Measurements from ENCODE around the gene STRN. TPM values are rescaled to one million over a fixed set of nuclear protein-coding genes. Genes with fewer than 3 reads are reported as not detected.

STRN gene
- total RNA-seq, 4 donors from 2014 or later = 14.9 to 18.5 (median 16.1) TPM

DNA sequence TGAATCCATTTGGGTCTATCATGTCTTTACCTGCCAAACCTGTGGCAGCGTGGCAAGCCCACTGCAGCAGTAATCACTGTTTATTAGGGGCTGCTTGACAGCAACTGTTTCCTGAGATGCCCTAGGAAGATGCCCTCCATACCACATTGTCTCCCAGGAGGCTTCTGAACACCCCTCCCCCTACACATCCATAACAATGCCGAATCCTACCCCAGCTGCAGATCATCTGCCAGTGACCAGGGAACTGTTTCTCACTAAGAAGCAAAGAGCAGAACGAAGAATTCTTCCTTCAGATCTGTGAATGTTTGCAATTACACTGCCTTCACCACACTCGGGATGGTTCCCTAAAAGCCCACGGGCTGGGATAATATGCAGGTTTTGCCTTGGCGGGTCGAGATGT, 142.1 kb downstream of the STRN start:
- TF ChIP-seq POLR2A (IDR thresholded peaks at IDR 0.05) = no peak
- TF ChIP-seq, protein P1, sequence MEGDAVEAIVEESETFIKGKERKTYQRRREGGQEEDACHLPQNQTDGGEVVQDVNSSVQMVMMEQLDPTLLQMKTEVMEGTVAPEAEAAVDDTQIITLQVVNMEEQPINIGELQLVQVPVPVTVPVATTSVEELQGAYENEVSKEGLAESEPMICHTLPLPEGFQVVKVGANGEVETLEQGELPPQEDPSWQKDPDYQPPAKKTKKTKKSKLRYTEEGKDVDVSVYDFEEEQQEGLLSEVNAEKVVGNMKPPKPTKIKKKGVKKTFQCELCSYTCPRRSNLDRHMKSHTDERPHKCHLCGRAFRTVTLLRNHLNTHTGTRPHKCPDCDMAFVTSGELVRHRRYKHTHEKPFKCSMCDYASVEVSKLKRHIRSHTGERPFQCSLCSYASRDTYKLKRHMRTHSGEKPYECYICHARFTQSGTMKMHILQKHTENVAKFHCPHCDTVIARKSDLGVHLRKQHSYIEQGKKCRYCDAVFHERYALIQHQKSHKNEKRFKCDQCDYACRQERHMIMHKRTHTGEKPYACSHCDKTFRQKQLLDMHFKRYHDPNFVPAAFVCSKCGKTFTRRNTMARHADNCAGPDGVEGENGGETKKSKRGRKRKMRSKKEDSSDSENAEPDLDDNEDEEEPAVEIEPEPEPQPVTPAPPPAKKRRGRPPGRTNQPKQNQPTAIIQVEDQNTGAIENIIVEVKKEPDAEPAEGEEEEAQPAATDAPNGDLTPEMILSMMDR (IDR thresholded peaks at IDR 0.05) = no peak
- 69 to 72% methylated on average over 7 of the region's 7 CpGs for WGBS, 2 donors
- Histone ChIP-seq H3K4me1 (peaks cover 8 to 12% of the 10 kb centered on the region in 2 donors), H3K36me3 (no peaks in the 10 kb centered on the region), H3K4me3 (replicated peaks in 1 of 3) (no peak overlapping the region), H3K27me3 (no peaks in the 10 kb centered on the region), H3K27ac (no peak overlapping the region), H3K9me3 (no peaks in the 10 kb centered on the region)
- no peak for DNase-seq
- intact Hi-C loops (cut with DNase I) = no loop called here

DNA sequence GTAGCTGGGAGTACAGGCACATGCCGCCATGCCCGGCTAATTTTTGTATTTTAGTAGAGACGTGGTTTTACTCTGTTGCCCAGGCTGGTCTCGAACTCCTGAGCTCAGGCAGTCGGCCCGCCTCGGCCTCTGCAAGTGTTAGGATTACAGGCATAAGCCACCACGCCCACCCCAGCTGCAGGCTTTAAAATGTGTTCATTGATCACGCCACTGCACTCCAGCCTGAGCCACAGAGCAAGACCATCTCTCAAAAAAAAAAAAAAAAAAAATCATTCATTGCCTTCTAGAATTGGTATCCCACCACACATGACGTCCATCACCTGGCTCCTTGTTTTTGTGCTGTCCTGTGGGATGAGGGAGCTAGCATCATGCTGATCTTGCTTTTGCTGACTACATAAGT, 142.5 kb downstream of the STRN start:
- H3K27me3 ChIP-seq = no peaks in the 10 kb centered on the region
- DNase-seq = no peak
- intact Hi-C loops (cut with DNase I) = no loop called here

DNA sequence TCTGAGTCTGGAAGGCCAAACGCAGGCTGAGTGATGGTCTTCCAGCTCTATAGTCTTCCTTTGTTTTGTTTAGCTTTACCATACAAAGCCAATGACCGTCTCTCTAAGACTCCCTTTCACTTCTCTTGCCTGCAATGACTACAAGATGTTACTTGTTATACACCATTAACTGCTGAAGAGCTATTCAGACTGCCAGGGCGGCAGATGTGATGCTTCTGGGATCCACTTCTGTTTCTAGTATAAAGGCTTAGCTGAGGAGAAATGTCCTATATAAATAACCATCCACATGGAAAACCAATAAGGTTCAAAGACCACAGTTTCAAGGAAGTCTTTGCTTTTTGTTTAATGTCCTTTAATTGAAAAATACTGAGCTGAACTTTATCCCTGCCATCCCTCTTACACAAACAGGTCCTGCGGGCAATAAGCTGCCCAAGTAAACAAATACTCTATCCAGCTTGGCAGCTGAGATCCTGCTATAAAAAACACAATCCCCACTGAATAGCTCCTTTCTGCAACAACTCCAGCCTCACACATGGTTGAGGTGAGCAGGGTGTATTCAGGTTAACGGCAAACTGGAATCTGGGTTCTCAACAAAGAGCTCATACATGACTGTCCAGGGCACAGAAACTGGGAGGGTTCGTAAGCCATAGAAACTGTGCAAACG, 145.3 kb downstream of the STRN start:
- peak; percentile 22 to 35 for DNase-seq
- no peak for TF ChIP-seq POLR2A (IDR thresholded peaks at IDR 0.05)
- TF ChIP-seq, protein P1 (IDR thresholded peaks at IDR 0.05) = no peak
- no peak overlapping the region for H3K27ac ChIP-seq
- no peak overlapping the region for H3K4me3 ChIP-seq (replicated peaks in 1 of 3)
- H3K27me3 ChIP-seq = no peaks in the 10 kb centered on the region
- H3K4me1 ChIP-seq = peaks cover 8 to 12% of the 10 kb centered on the region in 2 donors
- intact Hi-C loops (cut with DNase I) = no loop called here
- H3K9me3 ChIP-seq = no peaks in the 10 kb centered on the region
- H3K36me3 ChIP-seq = no peaks in the 10 kb centered on the region
- 37 to 45% methylated on average over 7 of the region's 7 CpGs for WGBS, 2 donors

More for the DNA sequence above, 142.5 kb downstream of the STRN start:
- 88 to 89% methylated on average over 10 of the region's 10 CpGs for WGBS, 2 donors
- H3K9me3 ChIP-seq = no peaks in the 10 kb centered on the region
- H3K36me3 ChIP-seq = no peaks in the 10 kb centered on the region
- no peak overlapping the region for H3K4me3 ChIP-seq (replicated peaks in 1 of 3)
- peaks cover 8 to 12% of the 10 kb centered on the region in 2 donors for H3K4me1 ChIP-seq
- no peak for TF ChIP-seq POLR2A (IDR thresholded peaks at IDR 0.05)
- TF ChIP-seq, protein P1 (IDR thresholded peaks at IDR 0.05) = no peak
- no peak overlapping the region for H3K27ac ChIP-seq

DNA sequence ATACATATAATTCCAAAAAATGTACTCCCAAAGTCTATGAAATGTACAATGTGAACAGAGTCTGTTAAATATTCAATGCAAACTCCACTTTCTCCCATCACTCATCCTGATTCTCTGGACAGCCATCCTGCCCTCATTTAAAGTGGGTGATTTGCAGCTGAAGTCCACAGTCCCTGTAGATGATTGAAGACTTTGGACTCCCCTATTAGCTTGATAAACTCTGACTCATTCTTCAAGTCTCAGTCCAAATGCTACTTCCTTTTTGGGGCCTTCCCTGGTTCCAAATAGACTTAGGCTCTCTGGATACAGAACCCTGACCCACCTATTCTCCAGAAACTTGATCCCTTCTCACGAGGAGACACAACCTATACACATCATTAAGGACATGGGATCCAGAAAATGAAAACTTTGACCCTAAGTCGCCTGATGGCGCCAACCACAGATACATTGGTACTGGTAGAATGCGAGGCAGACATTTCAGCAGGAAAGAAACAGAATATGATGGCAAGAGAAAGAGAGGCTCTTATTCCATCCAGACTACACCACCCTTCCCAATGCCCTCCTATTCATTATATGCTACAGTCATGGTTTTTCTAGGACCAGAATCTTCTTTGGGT, 147.1 kb downstream of the STRN start:
- peaks cover 8 to 12% of the 10 kb centered on the region in 2 donors for H3K4me1 ChIP-seq
- no peak overlapping the region for H3K27ac ChIP-seq
- intact Hi-C loops (cut with DNase I) = no loop called here
- no peak overlapping the region for H3K4me3 ChIP-seq (replicated peaks in 1 of 3)
- H3K36me3 ChIP-seq = no peaks in the 10 kb centered on the region
- TF ChIP-seq, protein P1 (IDR thresholded peaks at IDR 0.05) = no peak
- no peak for TF ChIP-seq POLR2A (IDR thresholded peaks at IDR 0.05)
- no peaks in the 10 kb centered on the region for H3K27me3 ChIP-seq
- H3K9me3 ChIP-seq = no peaks in the 10 kb centered on the region
- 62 to 83% methylated on average over 4 of the region's 4 CpGs for WGBS, 2 donors
- DNase-seq = no peak

DNA sequence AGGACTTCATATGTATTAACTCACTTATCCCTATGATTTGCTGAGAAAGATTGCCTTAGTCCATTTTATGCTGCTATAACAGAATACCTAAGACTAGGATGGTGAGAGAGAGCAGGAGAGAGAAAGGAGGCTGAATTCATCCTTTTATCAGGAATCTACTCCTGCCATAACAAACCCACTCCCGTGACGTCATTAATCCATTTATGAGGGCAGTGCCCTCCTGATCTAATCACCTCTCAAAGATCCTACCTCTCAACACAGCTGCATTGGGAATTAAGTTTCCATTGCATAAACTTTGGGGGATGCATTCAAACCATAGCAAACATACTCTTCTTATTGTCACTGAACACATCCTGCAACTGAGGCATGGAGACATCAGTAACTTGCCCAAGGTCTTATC, 147.8 kb downstream of the STRN start:
- no peak for DNase-seq
- Histone ChIP-seq H3K27me3 (no peaks in the 10 kb centered on the region), H3K4me3 (replicated peaks in 1 of 3) (no peak overlapping the region), H3K27ac (no peak overlapping the region), H3K4me1 (peaks cover 8 to 12% of the 10 kb centered on the region in 2 donors), H3K9me3 (no peaks in the 10 kb centered on the region), H3K36me3 (no peaks in the 10 kb centered on the region)
- whole genome bisulfite sequencing, 2 donors = 45 to 63% methylated on average over 2 of the region's 2 CpGs
- TF ChIP-seq, protein P1 (IDR thresholded peaks at IDR 0.05) = no peak
- intact Hi-C loops (cut with DNase I) = no loop called here

All from thyroid gland (tissue), 4 donors.